SH-SY5Y (cell line): ENCODE measurements around the gene EEIG2.

ENCODE experiments used
- GATA2 ChIP-seq: IDR thresholded peaks from 2 replicates; pipeline ENCODE4 v1.6.1; 2011; ENCODE audit warnings: mild to moderate bottlenecking, low read depth, low read length
- GATA3 ChIP-seq: IDR thresholded peaks from 2 replicates; pipeline ENCODE4 v1.6.1; 2011; ENCODE audit warnings: low read depth, mild to moderate bottlenecking, low read length, moderate library complexity

GRCh38 chr1:108541861-108542260, 18.0 kb upstream of the EEIG2 start:
- no peak for TF ChIP-seq GATA3
- no peak for TF ChIP-seq GATA2
